ENCODE results near the gene CYP26A1.

DNA sequence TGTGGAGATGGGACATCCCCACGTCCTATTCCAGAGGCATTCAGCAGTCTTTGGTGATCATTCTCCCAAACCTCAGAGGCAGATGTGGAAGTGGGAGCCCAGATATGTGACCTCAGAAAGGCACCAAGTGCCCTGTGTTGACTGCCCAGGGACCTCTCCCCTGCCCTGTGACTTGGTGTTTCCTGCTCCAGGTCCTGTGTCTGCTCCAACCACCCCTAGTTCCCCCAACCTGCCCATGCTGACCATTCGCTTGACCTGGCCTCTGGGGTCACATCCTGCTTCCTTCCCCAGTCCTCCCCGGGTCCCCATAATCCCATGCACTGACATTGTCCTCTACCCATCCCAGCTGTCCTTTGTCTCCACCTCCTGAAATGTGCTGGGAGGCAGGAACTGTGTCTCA is 7.6 kb downstream of the CYP26A1 start:
- TF ChIP-seq, protein P1, sequence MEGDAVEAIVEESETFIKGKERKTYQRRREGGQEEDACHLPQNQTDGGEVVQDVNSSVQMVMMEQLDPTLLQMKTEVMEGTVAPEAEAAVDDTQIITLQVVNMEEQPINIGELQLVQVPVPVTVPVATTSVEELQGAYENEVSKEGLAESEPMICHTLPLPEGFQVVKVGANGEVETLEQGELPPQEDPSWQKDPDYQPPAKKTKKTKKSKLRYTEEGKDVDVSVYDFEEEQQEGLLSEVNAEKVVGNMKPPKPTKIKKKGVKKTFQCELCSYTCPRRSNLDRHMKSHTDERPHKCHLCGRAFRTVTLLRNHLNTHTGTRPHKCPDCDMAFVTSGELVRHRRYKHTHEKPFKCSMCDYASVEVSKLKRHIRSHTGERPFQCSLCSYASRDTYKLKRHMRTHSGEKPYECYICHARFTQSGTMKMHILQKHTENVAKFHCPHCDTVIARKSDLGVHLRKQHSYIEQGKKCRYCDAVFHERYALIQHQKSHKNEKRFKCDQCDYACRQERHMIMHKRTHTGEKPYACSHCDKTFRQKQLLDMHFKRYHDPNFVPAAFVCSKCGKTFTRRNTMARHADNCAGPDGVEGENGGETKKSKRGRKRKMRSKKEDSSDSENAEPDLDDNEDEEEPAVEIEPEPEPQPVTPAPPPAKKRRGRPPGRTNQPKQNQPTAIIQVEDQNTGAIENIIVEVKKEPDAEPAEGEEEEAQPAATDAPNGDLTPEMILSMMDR (conservative IDR thresholded peaks at IDR 0.05) = no peak
- no peak for TF ChIP-seq EZH2 (IDR thresholded peaks at IDR 0.05; ENCODE audit: low read depth)
